CD4-positive, alpha-beta T cell treated with Interleukin-10 for 1 hour (primary cell): ENCODE measurements around the gene RNF38.
"Not testable (repeated sequence)": the region's sequence is repeated elsewhere in the genome, so short reads cannot be mapped to it uniquely, and the experiment has no call there.

Experiments
- DNase-seq: peaks from one replicate; pipeline ENCODE4 v3.0.0-alpha.2; 2020

RNF38 gene

DNA sequence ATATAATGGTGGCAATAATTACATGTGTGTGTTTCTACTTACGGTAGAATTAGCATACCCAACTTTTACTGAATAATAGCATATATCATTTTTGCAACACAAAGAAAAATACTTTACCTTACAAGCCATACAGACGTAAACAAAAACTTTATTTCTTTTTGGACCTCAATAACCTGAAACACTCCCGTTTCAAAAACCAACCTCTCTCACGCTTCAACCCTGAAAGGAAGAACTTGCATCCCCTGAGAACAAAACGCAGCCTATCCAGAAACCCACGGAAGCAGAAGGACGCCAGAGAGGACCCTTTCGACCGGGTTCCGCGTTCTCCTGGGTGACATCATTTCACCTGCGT, at the start of gene RNF38:
Gene RNF38, minus strand, starts transcription at position 290 of the 352 bp plus-strand sequence. Its CDS starts 161 bp downstream, at position 129.
- peak; percentile 76 for DNase-seq

DNA sequence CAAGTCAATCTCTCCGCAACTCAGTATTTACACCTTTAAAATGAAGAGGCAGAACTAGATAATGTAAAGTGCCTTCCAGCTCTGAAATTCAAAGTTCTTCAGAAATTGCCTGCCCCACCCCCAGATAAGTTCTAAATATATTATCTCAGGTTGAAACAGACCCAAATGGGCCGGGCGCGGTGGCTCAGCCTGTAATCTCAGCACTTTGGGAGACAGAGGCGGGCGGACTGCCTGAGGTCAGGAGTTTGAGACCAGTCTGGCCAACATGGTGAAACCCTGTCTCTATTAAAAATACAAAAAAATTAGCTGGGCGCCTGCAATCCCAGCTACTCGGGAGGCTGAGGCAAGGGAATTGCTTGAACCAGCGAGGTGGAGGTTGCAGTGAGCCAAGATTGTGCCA, 48.5 kb upstream of the RNF38 start:
- DNase-seq, result not testable (repeated sequence)

DNA sequence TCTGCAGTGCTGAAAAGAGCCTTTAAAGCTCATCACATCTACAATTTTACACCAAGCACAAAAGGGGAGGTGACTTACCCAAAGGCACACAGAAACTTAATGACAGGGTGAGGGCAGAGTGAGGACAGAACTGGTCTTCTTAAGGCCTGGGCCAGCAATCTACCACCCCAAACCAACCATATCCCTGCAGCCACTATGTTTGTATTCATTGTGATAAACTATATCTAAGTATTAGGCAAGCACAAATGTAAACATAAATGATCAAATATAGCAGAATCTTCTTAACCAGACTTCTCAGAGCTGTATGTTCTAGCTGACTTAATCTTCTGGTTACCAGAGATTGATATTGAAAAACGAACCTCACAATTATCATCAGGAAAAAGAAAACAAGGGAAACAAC, 47.9 kb upstream of the RNF38 start:
- DNase-seq, result no peak

DNA sequence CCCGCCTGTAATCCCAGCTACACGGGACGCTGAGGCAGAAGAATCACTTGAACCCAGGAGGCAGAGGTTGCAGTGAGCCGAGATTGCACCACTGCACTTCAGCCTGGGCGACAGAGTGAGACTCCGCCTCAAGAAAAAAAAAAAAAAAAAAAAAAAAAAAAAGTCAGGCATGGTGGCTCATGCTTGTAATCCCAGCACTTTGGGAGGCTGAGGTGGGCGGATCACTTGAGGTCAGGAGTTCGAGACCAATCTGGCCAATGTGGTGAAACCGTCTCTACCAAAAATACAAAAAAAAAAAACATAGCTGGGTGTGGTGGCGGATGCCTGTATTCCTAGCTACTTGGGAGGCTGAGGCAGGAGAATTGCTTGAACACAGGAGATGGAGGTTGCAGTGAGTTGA, 46.6 kb upstream of the RNF38 start:
- DNase-seq, result not testable (repeated sequence)

DNA sequence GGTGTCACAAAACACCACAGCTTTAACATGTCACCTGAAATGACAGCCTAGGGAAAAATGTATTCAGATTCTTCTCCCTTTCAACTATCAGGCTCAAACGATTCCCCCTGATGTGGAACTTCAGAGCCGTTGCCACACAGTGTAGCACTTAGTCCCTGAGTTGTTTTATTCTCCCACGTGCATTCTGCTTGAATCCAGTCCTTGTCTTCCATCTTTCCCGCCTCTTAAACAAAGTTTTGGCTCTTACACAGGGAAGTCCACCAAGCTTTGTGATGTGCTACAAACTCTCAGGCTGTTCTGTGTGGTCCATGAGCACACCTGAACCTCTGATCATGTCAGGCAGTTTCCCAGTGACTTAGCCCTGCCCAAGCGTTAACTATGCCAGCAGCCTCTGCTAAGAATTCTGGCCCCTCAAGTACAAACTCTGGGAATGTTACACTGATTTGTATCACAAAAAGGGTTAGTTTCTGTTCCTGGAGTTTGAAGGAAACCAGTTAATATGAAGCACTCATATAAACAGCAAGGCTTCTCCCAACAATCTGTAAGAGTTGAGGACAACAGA, 45.8 kb upstream of the RNF38 start:
- no peak for DNase-seq

DNA sequence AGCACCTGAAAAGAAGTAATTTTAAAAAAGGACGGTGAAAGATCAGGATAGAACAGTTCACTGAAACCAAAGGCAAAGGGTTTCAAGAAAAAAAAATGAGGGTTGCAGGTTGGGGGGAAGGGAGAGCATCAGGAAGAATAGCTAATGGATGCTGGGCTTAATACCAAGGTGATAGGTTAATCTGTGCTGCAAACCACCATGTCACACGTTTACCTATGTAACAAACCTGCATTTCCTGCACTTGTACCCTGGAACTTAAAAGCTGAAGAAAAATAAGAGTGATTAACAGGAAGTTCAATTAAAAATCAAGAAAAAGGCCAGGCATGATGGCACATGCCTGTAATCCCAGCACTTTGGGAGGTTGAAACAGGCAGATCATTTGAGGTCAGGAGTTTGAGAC, 44.1 kb upstream of the RNF38 start:
- peak; percentile 11 for DNase-seq

DNA sequence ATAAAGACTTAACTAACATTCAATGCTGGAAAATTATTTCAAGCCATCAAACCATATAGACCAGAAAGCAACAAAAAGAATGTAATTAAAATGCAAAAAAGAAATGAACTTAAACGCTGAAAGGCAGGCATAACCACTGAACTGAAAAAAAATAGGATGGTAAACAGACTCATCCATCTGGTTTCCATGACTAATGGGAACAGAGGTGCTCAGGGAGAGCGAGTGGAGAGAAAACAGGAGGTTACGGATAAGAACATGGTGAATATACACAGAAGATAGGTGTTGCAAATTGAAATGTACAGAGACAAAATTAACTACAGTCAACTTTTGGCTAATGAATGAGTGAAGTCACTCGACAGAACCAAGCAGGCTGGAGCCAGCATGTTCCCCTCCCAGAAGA, 43.5 kb upstream of the RNF38 start:
- DNase-seq, result no peak

DNA sequence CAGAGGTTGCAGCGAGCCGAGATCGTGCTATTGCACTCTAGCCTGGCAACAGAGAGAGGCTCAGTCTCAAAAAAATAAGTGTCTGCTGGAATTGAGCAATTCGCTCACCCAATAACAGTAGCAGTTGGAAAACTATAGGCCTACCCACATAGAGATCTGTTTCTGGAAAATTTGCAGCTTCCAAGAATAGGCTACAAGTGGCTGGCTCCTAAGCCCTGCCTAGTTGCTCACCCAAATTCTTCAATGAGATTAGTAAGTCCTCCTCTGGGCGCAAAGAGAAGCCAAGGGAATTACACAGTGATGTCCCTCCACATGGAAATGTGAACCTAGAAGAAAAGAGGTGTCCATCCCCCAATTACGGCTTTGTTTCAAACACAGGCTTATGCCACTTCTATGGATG, 42.6 kb upstream of the RNF38 start:
- no peak for DNase-seq

DNA sequence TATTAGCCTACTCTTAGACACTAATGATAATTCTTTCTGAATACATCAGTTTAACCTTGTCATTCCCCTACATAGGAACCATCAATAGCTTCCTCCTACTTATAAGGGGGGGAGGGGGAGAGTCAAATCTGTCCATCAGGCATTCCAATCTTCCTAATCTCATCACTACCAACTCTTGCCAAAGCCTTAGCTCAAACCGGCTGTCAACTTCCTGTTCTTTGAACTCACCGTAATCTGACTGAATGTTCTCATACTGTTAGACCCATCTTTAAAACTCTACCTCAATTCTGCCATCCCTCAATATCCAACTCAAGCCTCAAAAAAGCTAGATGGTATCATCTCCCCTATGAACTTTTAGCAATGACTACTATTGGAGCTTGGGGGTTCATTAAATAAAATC, 41.9 kb upstream of the RNF38 start:
- peak; percentile 8 for DNase-seq

DNA sequence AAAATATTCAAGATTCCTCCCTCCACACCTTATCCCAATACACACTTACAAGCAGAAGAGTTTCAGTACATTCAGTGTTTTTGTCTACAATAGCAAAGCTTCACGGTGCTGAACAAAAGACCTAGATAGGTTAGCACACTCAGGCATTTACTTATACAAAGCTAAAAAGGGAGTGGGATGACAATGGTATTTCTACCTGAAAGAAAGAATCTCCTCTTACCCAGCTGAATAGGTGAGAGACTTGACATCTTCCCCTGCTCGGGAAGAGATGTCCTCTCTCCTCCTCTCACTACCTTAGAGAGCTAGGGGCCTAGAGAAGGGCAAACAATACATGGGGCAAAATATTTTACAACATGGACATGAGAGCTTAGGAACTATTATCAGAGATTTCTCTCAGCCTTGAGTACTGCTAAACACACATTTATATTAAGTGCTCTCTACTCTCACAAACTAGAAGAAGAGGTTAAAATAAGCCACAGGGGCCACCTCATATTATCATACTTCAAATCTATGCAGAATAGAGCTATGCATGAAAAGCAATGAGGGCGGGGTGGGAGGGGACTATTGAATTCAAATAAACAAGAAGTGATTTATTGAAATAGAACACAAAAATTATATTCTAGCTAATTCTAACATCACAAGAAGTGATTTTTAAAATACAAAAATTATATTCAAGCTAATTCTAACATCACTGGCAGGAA, 38.6 kb upstream of the RNF38 start:
- no peak for DNase-seq

DNA sequence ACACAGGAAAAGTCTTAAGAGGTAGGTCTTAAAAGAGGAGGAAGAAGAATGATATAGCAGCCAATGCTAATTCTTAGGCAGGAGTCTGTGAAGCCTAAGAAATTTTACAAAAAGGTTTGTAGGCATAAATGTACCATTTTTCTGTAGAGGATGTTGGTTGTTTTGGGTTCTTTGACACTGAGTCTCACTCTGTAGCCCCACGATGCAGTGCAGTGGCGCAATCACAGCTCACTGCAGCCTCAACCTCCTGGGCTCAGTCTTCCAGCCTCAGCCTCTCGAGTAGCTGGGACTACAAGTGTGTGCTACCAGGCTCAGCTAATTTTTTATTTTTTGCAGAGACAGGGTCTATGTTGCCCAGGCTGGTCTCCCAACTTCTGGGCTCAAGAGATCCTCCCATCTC, 37.7 kb upstream of the RNF38 start:
- DNase-seq, result no peak

DNA sequence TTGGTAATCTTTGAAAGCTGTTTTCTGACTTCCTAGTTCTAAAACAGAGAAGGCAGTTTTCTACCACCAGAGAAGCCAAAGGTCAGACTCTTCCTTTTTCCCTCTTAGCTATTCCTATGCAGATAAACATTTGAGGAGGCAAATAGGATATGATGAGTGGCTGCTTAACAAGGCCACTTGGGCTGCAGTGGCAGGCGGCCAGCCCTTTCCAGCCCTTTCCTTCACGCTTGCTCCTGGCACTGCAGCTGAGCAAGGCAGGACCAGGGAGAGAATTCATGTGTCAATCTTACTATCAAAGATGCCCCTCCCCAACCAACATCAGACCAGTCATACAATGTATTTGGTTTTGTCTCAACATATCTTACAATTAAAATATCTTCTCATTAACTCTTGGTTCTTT, 36.8 kb upstream of the RNF38 start:
- no peak for DNase-seq

DNA sequence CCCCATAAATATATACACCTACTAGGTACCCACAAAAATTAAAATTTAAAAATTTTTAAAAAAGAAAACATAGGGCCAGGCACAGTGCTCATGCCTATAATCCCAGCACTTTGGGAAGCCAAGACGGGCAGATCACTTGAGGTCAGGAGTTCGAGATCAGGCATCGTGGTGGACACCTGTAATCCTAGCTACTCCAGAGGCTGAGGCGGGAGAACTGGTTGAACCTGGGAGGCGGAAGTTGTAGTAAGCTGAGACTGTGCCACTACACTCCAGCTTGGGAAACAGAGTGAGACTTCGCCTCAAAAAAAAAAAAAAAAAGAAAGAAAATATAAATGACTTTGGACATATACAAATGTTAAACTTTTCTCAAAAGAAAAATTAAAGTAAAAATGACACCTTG, 33.3 kb upstream of the RNF38 start:
- no peak for DNase-seq

DNA sequence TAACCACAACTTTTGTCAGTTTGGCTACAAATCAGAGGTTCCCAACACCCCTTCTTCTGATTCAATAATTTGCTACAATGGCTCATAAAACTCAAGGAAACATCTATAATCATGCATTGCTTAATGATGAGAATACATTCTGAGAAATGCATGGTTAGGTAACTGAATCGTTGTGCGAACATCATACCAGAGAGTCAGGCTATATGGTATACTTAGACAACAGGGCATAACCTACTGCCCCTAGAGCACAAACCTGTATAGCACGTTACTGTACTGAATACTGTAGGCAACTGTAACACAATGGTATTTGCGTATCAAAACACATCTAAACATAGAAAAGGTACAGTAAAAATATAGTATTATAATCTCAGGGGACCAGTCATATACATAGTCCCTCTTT, 31.0 kb upstream of the RNF38 start:
- DNase-seq, result no peak

DNA sequence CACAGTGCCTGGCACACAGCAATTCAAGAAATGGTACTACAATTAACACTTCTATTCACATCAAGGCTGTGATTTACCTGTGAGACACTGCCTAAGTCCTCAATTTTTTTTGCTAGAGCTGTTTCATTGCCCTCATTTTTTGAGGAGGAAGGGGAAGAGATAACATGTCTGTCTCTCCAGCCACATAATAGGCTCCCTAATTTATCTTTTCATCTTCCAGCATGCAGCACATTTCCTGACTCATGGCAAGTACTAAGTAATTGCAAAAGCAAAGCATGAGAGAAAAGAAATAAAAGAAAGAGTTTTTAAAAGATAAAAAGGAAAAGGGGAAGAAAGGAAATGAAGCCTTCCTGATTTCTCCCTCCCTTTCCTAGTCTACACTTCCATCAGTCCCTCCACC, 26.9 kb upstream of the RNF38 start:
- DNase-seq, result no peak

DNA sequence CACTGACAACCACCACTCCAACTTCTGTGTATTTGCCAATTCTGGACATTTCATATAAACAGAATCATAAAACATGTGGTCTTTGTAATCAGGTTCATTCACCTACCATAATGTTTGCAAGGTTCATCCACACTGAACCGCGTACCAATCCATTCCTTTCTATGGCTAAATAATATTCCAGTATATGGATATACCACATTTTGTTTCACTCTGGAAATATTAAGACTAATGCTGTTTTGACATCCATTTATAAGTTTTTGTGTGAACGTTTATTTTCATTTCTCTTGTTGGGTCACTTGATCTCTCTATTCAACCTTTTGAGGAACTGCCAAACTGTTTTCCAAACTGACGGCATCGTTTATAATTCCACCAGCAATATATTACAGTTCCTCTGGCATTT, 26.3 kb upstream of the RNF38 start:
- DNase-seq, result no peak

DNA sequence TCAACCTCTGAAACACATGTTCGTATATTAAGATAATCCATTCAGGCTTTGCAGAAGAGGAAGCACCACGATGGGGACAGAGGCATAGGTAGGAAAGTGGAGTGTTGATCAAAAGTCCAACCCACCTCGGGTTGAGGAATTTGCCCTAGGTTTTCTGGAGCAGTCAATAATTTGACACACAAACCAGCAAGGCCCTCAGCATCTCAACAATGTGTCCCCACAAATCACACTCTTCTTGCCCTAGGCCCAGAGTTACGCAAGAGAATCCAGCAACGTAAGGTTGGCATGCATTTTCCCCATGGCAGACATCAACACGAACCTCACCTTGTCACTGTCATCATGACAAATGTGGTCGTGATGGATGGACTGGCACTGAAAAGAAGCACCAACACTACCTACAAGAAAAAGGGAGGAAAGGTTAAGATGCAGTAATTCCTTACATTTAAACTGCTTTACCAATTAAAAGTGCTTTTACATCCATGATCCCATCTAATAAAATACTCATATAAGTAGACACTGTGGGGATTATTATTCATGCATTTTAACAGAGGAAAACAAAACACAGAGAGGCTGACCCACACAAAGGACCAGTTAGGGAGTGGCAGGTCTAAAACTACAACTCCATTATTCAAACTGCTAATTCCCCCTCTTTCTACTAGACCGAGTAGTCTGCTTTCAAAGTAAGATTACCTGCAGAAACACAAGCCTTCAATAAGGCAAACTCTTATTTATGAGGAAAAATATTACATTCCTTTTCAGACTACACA, 24.4 kb upstream of the RNF38 start:
- no peak for DNase-seq

DNA sequence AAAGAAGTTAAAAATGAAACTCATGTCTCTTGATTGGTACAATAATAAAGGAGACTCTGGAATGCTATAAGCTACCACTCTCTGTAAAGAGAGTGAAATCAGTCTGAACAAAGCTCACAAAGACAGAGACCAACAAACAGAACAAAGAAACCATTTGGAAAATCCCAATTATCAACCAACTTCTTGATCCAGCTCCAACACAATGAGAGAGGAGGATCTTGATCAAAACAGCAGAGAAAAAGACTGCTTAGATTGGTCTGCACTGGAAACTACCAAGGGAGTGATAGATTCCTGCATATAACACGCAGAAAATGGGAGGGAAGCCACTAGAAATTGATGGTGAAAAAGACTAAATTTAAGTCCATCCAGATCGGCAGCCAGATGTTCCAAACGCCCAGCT, 23.1 kb upstream of the RNF38 start:
- no peak for DNase-seq

DNA sequence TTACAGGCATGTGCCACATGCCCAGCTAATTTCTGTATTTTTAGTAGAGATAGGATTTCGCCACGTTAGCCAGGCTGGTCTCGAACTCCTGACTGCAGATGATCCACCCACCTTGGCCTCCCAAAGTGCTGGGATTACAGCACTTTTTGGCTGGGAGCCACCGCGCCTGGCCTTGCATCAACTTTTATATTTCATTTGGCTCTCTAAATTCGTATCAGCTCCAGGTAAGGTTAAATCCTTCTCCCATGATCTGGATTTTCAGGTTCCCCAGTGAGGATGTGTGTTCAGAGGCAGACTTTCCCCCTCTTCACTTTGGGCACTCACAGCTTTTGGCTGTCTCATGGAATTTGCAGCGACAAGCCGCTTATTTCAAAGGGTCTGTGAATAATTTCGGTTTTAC, 16.8 kb upstream of the RNF38 start:
- DNase-seq, result no peak

DNA sequence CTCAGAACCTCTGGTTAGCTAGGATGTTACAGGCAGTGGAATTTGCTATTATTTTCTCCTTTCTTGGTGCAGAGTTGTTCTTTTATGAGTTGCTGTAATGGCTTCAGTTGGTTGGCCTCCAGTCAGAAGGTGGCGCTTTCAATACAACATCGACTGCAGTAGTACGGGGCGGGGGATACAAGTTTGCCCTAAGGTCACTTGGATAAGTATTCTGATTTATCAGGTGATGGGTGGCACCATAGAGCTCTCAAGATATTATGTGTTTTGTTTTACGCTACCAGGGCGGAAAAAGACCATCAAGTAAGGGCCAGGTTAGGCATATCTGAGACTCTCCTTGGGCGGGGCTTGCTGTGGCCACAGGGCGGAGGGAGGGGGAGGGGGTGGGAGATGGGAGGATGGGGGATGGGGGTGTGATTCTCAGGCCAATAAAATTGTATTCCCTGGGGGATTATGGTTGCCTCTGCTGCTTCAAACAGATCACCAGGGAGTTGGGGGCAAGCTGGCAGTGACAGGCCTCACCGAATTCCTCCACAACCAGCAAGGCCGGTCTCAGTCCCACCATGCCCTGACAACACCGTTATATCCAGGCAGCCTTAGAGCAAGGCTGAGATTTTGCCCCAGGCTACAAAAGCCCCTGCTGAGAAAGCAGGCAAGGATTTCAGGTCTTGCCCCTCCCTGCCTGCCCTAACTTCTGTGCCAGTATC, 15.9 kb upstream of the RNF38 start:
- DNase-seq, result no peak

DNA sequence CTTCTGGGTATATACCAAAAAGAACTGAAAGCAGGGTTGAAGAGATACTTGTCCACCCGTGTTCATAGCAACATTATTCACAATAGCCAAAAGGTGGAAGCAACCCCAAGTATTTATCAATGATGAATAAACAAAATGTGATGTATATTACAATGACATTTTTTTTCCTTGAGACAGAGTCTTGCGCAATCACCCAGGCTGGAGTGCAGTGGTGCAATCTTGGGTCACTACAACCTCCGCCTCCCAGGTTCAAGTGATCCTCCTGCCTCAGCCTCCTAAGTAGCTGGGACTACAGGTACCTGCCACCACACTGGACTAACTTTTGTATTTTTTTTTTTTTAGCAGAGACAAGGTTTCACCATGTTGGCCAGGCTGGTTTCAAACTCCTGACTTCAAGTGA, 11.3 kb upstream of the RNF38 start:
- not testable (repeated sequence) for DNase-seq

DNA sequence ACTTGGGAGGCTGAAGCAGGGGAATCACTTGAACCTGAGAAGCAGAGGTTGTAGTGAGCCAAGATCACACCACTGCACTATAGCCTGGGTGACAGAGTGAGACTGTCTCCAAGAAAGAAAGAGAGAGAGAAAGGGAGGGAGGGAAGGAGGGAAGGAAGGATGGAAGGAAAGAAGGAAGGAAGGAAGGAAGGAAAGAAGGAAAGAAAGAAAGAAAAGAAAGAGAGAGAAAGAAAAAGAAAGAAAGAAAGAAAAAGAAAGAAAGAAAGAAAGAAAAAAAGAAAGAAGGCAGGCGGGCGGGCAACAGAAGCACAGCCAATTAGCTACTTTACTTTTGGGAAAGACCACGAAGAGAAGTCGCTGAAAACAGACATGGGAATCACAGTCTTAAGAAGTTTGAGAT, 9.0 kb upstream of the RNF38 start:
- not testable (repeated sequence) for DNase-seq

DNA sequence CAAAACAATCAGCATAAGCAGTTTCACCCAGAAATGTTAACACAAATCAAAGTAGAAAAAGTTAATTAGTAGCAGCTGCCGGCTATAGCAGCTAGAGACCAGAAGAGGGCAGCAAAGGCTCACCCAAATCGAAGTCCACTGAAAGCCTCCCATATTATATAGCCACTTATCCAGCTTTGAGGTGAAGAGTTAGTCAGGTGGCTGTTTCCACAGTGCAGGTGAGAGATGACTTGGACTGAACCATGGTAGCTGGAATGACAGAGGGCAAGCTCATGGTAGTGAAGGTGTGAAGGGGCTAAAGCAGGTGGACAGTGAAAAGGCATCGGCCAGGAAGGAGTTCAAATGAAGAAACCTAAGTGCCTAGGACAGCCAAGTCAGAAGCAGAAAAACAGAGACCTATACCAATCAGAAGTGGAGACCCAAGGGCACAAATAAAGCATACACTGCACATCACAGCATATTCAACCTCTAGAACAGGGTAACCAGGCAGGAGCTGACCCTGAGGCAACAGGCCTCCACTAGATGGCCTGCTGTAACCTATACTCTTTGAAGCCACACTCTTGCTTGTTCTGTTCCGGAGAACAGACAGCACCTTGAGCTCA, 7.2 kb upstream of the RNF38 start:
- DNase-seq, result peak; percentile 81
